GM18526 (cell line): Measurements from ENCODE around the gene PPP1R17.

Experiments used
- POLR2A ChIP-seq: IDR thresholded peaks from 3 replicates; pipeline ENCODE4 v1.6.1; 2011; ENCODE audit not compliant: insufficient read length; ENCODE audit errors: extremely low read depth

Gene PPP1R17

DNA sequence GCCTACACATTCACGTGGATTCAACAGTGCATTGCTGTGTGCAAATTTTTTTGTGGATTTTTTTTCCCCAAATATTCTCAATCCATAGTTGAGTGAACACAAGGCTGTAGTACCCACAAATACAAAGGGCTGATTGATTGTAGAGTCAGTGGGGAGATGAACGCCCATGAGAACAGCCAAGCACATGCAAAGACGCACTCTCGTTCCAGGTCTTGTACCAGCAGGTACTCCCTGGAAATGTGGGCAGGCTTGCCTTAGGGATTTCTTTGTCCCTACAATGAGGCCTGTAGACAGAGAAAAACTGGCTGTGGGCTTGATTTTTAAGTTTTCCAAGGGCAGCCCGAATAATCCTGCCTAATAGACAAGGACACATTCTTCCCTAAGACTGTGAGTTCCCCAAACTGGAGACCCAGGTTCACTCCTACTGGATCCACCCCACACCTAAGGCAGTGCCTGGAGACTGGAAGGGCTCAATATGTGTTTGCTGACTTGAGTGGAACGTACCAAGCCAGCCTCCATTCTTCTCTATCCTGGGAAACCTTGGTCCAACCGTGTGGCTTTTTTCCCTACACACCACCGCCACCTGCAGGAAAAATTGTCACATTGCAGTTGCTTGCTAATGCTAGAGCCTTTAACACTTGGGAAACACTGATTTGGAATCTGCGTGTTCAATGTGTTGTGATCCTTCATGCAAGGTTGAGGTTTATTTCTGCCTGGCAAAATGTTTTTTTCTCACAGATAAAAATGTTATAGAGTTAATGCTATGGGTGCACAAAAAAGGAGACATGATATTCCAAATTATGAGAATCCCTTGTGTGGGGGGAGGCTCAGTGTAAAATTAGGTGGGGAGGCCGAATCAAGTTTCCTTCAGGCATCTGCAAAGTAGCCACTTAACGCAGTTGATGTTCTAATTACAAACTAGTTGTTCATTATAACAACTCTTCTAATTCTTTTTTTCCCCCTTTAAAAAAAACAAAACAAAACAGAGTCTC, 49.3 kb downstream of the PPP1R17 start:
- TF ChIP-seq POLR2A, result no peak

GRCh38 chr7:31741852-31742251, 54.8 kb downstream of the PPP1R17 start:
- no peak for TF ChIP-seq POLR2A

- TF ChIP-seq POLR2A, result no peak
Measured at GRCh38 chr7:31744294-31744874, 57.4 kb downstream of the PPP1R17 start.

DNA sequence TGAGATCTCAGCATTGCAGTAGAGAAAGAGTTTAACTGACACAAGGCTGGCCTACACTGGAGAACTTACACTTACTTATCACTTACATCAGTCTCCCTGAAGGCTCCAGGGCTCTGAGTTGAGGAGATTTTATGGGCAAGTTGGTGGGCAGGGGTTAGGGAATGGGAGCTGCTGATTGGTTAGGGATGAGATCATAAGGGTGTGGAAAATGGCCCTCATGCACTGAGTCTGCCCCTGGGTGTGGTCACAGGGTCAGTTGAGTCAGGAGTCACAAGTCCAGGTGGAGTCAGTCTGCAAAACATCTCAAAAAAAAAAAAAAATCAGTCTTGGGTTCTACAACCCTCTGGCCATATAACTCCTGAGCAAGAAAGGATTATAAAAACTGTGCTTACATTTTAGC, 60.5 kb downstream of the PPP1R17 start:
- no peak for TF ChIP-seq POLR2A

GRCh38 chr7:31748084-31748483, 61.1 kb downstream of the PPP1R17 start:
- TF ChIP-seq POLR2A, result no peak

GRCh38 chr7:31751726-31752125, 64.7 kb downstream of the PPP1R17 start:
- TF ChIP-seq POLR2A, result no peak
